Metanephros (tissue), 1 donor: ENCODE data around the gene MAS1. TPM values are rescaled to one million over a fixed set of nuclear protein-coding genes. Genes with fewer than 3 reads are reported as not detected.

Experiments
- total RNA-seq: library from RNA; depleted of rRNA; stranded (reverse); fragments of >200 nt; gene quantifications from one replicate; pipeline ENCODE4 v1.2.3, GENCODE V29; 2014

Gene MAS1
- total RNA-seq = not detected

GRCh38 chr6:159890792-159891191 lies at the start of gene MAS1:
Gene MAS1, plus strand, starts transcription at chr6:159890988. Its CDS starts 15,968 bp downstream, at chr6:159906956.

Other genes with a start within 250 kb of the MAS1 start
- gene SOD2, start 197.7 kb upstream of the MAS1 start, total RNA-seq = 181 TPM
- gene WTAP, start 163.5 kb upstream of the MAS1 start, total RNA-seq = 91.0 TPM
- 12.6 TPM for gene ACAT2, start 128.9 kb upstream of the MAS1 start, total RNA-seq
- gene TCP1, start 101.4 kb upstream of the MAS1 start, total RNA-seq = 253 TPM
- 25.7 TPM for gene MRPL18, start 100.5 kb upstream of the MAS1 start, total RNA-seq
- gene PNLDC1, start 90.7 kb upstream of the MAS1 start, total RNA-seq = not detected
- gene IGF2R, start 78.1 kb downstream of the MAS1 start, total RNA-seq = 127 TPM
- 1.3 TPM for gene SLC22A1, start 230.8 kb downstream of the MAS1 start, total RNA-seq